WTC11 (cell line): Measurements from ENCODE around the gene ROBO4. TPM values are rescaled to one million over a fixed set of nuclear protein-coding genes. Genes with fewer than 3 reads are reported as not detected.

Source experiments
- ATAC-seq: fragments of 200-7000 bp; cut with Tn5 transposase; 2 replicates; pipeline ENCODE4 v1.10.0; 2021; ENCODE audit warnings: mild to moderate bottlenecking, moderate library complexity
- CTCF ChIA-PET: fragments of 300-600 bp; sonication (Branson Sonifier 250); formaldehyde crosslinking; loops from one replicate; lab custom pipeline; 2021; ENCODE audit warnings: antibody characterized with exemption; lab: Charles Lee
- POLR2A ChIA-PET: fragments of 350-600 bp; sonication (Branson Sonifier 250); formaldehyde crosslinking; loops from one replicate; lab custom pipeline; 2021; ENCODE audit warnings: antibody characterized with exemption; lab: Charles Lee
- DNase-seq: peaks from one replicate; pipeline ENCODE4 v3.0.0; 2021; ENCODE audit warnings: low spot score
- H3K27ac Mint-ChIP-seq: 2 replicates; pipeline ENCODE4 v1.8.0; 2021; ENCODE audit warnings: mixed read lengths
- H3K27me3 Mint-ChIP-seq: 2 replicates; pipeline ENCODE4 v1.8.0; 2021; ENCODE audit warnings: low read depth, mild to moderate bottlenecking, moderate library complexity, mixed read lengths
- H3K36me3 Mint-ChIP-seq: 2 replicates; pipeline ENCODE4 v1.8.0; 2021; ENCODE audit warnings: mixed read lengths
- H3K4me1 Mint-ChIP-seq: 2 replicates; pipeline ENCODE4 v1.8.0; 2022; ENCODE audit warnings: mixed read lengths
- H3K4me3 Mint-ChIP-seq: 2 replicates; pipeline ENCODE4 v1.8.0; 2021; ENCODE audit warnings: mild to moderate bottlenecking, moderate library complexity, mixed read lengths
- H3K9me3 Mint-ChIP-seq: 2 replicates; pipeline ENCODE4 v1.8.0; 2021; ENCODE audit warnings: mixed read lengths
- AFF4 ChIP-seq: sonication (generic); formaldehyde crosslinking; IDR thresholded peaks from 2 replicates; pipeline ENCODE4 v1.8.1; 2023; ENCODE audit warnings: mild to moderate bottlenecking, missing genetic modification reagents, borderline replicate concordance
- CREB1 ChIP-seq: sonication (generic); formaldehyde crosslinking; IDR thresholded peaks from 2 replicates; pipeline ENCODE4 v1.8.0; 2023; ENCODE audit warnings: mild to moderate bottlenecking, missing genetic modification reagents
- CTCF ChIP-seq: fragments of 200-600 bp; IDR thresholded peaks from 2 replicates; pipeline ENCODE4 v1.8.0; 2022; ENCODE audit warnings: antibody characterized with exemption
- FOXJ3 ChIP-seq: sonication (generic); formaldehyde crosslinking; IDR thresholded peaks from 2 replicates; pipeline ENCODE4 v1.9.0; 2021; ENCODE audit warnings: missing genetic modification reagents, mild to moderate bottlenecking, borderline replicate concordance
- FOXK1 ChIP-seq: sonication (generic); formaldehyde crosslinking; IDR thresholded peaks from 2 replicates; pipeline ENCODE4 v1.8.0; 2022; ENCODE audit warnings: mild to moderate bottlenecking, moderate library complexity, missing genetic modification reagents
- GRHL2 ChIP-seq: fragments of 250-450 bp; sonication (Bioruptor Pico); IDR thresholded peaks from 2 replicates; pipeline ENCODE4 v1.8.0; 2022; ENCODE audit warnings: mild to moderate bottlenecking, moderate library complexity; ENCODE audit not compliant: insufficient replicate concordance, severe bottlenecking
- JAZF1 ChIP-seq: fragments of 250-450 bp; sonication (Bioruptor Pico); IDR thresholded peaks from 2 replicates; pipeline ENCODE4 v1.9.0; 2021; ENCODE audit warnings: moderate library complexity, mild to moderate bottlenecking, inconsistent platforms
- JUN ChIP-seq: sonication (generic); formaldehyde crosslinking; IDR thresholded peaks from 2 replicates; pipeline ENCODE4 v1.8.0; 2023; ENCODE audit warnings: mild to moderate bottlenecking, missing genetic modification reagents
- KAT7 ChIP-seq: sonication (generic); formaldehyde crosslinking; IDR thresholded peaks from 2 replicates; pipeline ENCODE4 v1.8.1; 2023; ENCODE audit warnings: missing genetic modification reagents, mild to moderate bottlenecking, borderline replicate concordance
- MXD4 ChIP-seq: fragments of 250-450 bp; sonication (Bioruptor Pico); IDR thresholded peaks from 2 replicates; pipeline ENCODE4 v1.8.0; 2021; ENCODE audit warnings: mild to moderate bottlenecking, moderate library complexity, borderline replicate concordance
- SMAD4 ChIP-seq: sonication (generic); formaldehyde crosslinking; IDR thresholded peaks from 2 replicates; pipeline ENCODE4 v1.8.0; 2022; ENCODE audit warnings: mild to moderate bottlenecking, missing genetic modification reagents
- SOX15 ChIP-seq: fragments of 250-450 bp; sonication (Bioruptor Pico); IDR thresholded peaks from 2 replicates; pipeline ENCODE4 v1.9.0; 2021; ENCODE audit warnings: mild to moderate bottlenecking
- SP1 ChIP-seq: sonication (generic); formaldehyde crosslinking; conservative IDR thresholded peaks from 2 replicates; pipeline ENCODE4 v1.8.1; 2022; ENCODE audit warnings: missing genetic modification reagents
- USF2 ChIP-seq: sonication (generic); formaldehyde crosslinking; IDR thresholded peaks from 2 replicates; pipeline ENCODE4 v1.8.1; 2023; ENCODE audit warnings: mild to moderate bottlenecking, missing genetic modification reagents, moderate library complexity
- ZBTB21 ChIP-seq: sonication (generic); formaldehyde crosslinking; IDR thresholded peaks from 2 replicates; pipeline ENCODE4 v1.8.1; 2023; ENCODE audit warnings: mild to moderate bottlenecking, missing genetic modification reagents, borderline replicate concordance
- ZNF138 ChIP-seq: sonication (generic); formaldehyde crosslinking; conservative IDR thresholded peaks from 2 replicates; pipeline ENCODE4 v1.8.1; 2022; ENCODE audit warnings: mild to moderate bottlenecking, moderate library complexity, missing genetic modification reagents
- ZNF416 ChIP-seq: fragments of 250-450 bp; sonication (Bioruptor Pico); IDR thresholded peaks from 2 replicates; pipeline ENCODE4 v1.9.0; 2021; ENCODE audit warnings: mild to moderate bottlenecking, inconsistent platforms
- ZNF532 ChIP-seq: fragments of 250-450 bp; sonication (Bioruptor Pico); IDR thresholded peaks from 2 replicates; pipeline ENCODE4 v1.9.0; 2021; ENCODE audit warnings: mild to moderate bottlenecking, borderline replicate concordance
- total RNA-seq: library from RNA; stranded (reverse); gene quantifications from 3 replicates; pipeline ENCODE4 v1.2.3, GENCODE V29; 2021

ROBO4 gene
- total RNA-seq, 1 experiment from 2014 or later = 0.13 TPM

- H3K4me3 Mint-ChIP-seq = peak overlapping the region; percentile 60
- H3K4me1 Mint-ChIP-seq = peaks cover 40% of the 10 kb centered on the region
- ATAC-seq = no peak
- ChIA-PET POLR2A (no interaction called here), CTCF (interaction anchor here (1.3 to 3.3 kb wide), 11 partner anchors 12 to 225 kb away, joined by 3 to 66 read pairs (median 12); partner anchors contain the start of gene MSANTD2)
- no peaks in the 10 kb centered on the region for H3K36me3 Mint-ChIP-seq
- no peak for TF ChIP-seq GRHL2 (CRISPR knock-in tag)
- no peak for TF ChIP-seq AFF4 (CRISPR knock-in tag)
- no peak for TF ChIP-seq ZBTB21 (CRISPR knock-in tag)
- TF ChIP-seq FOXJ3 = no peak
- TF ChIP-seq ZNF138 (CRISPR knock-in tag) = no peak
- no peak for TF ChIP-seq MXD4 (CRISPR knock-in tag)
- TF ChIP-seq SP1 (CRISPR knock-in tag) = no peak
- no peak for TF ChIP-seq SMAD4
- no peak for TF ChIP-seq ZNF416 (CRISPR knock-in tag)
- TF ChIP-seq KAT7 = no peak
- no peak for TF ChIP-seq CTCF
- no peak for TF ChIP-seq JAZF1 (CRISPR knock-in tag)
- TF ChIP-seq FOXK1 (CRISPR knock-in tag) = no peak
- no peak for TF ChIP-seq SOX15 (CRISPR knock-in tag)
- no peak for TF ChIP-seq ZNF532 (CRISPR knock-in tag)
- no peak for TF ChIP-seq CREB1 (CRISPR knock-in tag)
- TF ChIP-seq USF2 (CRISPR knock-in tag) = no peak
- TF ChIP-seq JUN (CRISPR knock-in tag) = no peak
- H3K27me3 Mint-ChIP-seq = peaks cover 99% of the 10 kb centered on the region
- no peak overlapping the region for H3K27ac Mint-ChIP-seq
- H3K9me3 Mint-ChIP-seq = no peaks in the 10 kb centered on the region
- no peak for DNase-seq
Observed at GRCh38 chr11:124864892-124865180, 32.8 kb downstream of the ROBO4 start.
